C4-2B (cell line): ENCODE data around the gene MEGF8.
A peak's percentile ranks its signal among the peaks of the same experiment; 100 is the strongest.

ENCODE experiments used
- H3K27ac ChIP-seq: fragments of 450-650 bp; 2 replicates; pipeline ENCODE4 v1.5.1; 2017
- ZFX ChIP-seq: fragments of 450-650 bp; IDR thresholded peaks from 2 replicates; pipeline ENCODE4 v1.6.1; 2017
- TF ChIP-seq, protein P1 (sequence below): fragments of 450-650 bp; conservative IDR thresholded peaks from 2 replicates; pipeline ENCODE4 v1.5.1; 2017; ENCODE audit warnings: mild to moderate bottlenecking

MEGF8 gene

DNA sequence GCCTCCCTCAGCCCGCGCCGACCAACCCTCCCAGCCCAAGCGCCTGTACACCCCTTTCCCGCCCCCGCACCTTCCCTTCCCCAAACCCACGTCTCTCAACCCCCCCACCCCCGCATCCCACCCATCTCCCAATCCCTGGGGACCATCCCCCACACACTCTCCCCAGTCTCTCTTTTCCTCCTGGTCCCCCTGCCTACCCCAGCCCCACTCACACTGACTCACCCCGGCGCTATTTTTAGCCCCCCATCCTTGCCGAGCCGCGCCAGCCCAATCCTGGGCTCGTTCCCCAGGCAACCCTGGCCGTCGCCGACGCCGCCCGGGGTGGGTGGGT is 44.7 kb upstream of the MEGF8 start:
- H3K27ac ChIP-seq, result peak overlapping the region; percentile 85
- no peak for TF ChIP-seq ZFX
- TF ChIP-seq, protein P1, sequence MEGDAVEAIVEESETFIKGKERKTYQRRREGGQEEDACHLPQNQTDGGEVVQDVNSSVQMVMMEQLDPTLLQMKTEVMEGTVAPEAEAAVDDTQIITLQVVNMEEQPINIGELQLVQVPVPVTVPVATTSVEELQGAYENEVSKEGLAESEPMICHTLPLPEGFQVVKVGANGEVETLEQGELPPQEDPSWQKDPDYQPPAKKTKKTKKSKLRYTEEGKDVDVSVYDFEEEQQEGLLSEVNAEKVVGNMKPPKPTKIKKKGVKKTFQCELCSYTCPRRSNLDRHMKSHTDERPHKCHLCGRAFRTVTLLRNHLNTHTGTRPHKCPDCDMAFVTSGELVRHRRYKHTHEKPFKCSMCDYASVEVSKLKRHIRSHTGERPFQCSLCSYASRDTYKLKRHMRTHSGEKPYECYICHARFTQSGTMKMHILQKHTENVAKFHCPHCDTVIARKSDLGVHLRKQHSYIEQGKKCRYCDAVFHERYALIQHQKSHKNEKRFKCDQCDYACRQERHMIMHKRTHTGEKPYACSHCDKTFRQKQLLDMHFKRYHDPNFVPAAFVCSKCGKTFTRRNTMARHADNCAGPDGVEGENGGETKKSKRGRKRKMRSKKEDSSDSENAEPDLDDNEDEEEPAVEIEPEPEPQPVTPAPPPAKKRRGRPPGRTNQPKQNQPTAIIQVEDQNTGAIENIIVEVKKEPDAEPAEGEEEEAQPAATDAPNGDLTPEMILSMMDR, result no peak

DNA sequence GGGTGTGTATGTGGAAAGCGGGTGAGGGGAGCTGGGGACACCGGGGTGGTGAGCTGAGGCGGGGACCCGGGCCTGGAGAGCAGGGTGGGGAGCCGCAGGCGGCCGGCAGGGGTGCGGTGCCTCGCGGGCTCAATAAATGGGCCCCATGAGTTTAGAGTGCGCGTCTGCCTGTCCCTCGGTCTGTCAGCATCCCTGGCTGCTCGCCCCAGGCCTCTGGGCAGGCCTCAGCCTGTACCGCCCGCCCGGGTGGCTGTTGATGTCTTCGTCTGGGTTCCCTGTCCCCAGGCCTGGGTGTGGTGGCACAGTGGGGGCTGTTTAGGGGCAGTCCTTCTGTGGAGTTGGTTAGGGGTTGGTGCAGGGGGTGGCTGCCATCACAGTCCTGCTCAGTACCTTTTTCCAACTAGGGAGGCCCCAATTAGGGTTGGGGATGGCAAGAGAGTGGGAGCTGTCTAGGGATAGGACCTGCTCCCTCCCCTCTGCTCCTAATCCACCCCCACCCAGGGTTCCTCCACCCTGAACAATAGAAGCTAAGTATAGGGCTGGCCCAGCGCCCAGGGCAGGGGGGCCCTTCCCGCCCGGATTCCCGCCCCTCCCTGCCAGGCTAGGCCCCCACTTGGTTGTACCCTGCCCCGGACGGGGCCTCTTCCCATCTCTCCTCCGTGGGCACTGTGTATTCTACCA is 44.1 kb upstream of the MEGF8 start:
- TF ChIP-seq, protein P1, result no peak
- no peak for TF ChIP-seq ZFX
- peak overlapping the region; percentile 85; the same call in 1 of the 2 replicates for H3K27ac ChIP-seq

DNA sequence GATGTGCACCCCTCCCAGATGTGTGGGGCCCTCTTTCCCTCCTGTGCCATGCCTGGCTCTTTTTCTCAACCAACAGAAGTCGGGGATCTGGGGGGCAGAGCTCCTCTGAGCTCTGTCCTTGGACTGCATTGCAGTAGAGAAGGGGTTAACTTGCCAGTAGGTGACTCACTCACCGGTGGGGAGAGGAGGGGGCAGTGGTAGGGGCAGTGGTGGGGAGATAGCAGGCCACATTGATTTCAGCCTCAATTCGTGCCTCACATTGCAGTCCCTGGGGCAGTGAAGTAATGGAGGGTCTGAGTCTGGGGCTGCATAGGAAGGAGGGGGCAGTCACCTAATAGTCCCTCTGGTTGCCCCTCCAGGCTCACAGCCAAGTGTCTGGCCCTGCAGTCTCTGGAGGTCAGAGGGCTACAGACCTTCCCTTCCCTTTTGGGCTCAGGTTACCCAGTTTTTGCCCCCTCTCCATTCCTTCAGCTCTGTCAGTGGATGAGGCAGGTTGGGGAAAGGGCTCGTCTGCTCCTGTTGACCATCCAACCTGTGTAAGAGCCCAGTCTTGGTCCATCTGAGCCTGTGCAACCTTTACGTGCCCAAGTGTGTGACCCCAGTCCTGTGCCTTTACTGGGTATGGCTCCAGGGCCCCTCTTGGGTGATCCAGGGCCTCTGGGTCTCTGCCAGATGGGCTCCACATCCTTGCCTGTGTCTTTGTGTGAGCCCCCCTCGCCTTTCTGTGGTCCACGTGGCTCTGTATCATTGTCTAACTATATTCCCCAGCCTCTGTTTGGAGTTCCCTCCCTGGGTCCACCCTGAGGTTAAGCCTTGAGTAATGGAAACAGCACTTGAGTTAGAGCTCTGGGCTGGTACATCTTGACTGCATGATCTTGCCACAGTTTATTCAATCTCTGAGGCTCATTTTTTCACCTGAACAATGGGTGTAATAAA is 43.3 kb upstream of the MEGF8 start:
- no peak for TF ChIP-seq ZFX
- TF ChIP-seq, protein P1, result no peak
- H3K27ac ChIP-seq, result no peak overlapping the region; the same call in 1 of the 2 replicates

DNA sequence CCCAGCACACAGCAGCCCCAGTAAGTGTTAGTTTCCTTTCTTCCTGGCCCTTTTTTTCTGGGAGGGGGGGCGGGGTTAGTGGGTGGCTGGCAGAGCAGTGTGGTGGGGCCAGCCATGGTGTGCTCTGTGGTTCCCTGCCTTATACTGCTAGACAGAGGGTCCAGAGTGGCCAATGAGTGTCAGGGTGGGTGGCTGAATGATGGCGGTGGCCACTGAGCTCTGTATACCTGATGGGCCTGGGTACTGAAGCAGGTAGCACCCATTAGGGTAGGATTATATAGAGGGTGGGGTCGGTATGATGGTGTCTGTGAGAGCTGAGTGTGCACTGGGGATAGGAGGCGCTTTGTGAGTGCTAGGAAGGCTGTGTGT is 42.6 kb upstream of the MEGF8 start:
- H3K27ac ChIP-seq, result peak overlapping the region; percentile 73
- TF ChIP-seq, protein P1, result no peak
- TF ChIP-seq ZFX, result no peak

DNA sequence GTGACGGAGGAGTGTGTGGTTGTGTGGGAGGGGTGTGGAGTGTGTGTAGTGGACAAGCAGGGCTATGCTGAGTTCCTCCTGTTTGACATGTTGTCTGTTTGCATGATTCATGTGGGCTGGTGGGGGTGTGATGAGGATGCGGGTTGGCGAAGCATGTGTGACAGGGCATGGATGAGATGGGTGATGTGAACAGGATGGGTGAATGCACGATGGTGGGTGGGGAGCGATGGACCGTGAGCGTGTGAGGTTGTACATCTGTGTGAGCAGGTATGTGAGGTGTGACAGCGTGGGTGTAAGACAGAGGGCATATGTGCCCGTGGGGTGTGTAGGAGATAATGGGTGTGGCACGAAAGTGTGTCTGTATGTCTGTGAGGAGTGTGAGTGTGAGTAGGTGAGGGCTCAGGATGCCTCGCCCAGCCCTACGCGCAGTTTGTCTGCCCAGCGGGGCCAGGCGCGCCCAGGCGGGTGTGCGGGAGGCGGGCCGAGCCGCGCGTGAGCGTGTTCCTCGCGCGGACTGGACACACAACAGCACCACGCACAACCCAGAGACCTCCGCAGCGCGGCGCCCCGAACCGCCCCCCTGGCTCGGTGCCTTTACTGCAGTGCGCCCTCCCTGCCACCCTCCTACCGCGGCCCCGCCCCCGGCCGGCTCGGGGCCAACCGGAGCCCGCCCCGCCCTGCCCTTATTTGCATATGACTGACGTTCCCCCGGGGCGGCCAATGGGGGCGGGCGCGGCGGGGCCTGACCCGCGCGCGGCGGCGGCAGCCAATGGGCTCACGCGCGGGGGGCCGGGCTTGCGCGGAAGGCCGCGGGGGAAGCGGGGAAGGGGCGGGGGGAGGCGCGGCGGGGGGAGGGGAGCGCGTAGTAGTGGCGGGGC is 42.0 kb upstream of the MEGF8 start:
- H3K27ac ChIP-seq, result peak overlapping the region; percentile 73
- TF ChIP-seq, protein P1, result no peak
- no peak for TF ChIP-seq ZFX

DNA sequence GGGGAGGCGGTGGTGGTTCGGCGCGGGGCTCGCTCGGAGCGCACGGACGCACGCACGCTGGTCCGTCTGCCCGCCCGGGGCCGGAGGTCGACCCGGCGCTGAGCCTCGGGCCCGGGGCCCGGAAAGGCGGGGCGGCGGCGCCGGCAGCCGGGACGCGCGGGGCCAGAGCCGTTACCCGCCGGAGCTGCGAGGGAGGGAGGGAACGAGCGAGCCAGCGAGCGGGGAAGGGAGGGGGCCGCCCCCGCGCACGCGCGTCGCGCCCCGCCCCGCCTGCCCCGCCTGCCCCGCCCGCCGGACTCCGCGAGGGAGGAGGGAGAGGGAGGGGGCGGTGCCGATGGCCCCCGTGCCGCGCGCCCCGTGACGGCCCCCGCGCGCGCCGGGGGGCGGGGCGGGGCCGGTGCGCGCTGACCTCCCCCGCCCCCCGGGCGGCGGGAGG is 41.4 kb upstream of the MEGF8 start:
- TF ChIP-seq, protein P1, result no peak
- no peak for TF ChIP-seq ZFX
- peak overlapping the region; percentile 73 for H3K27ac ChIP-seq
